SK-N-SH (cell line): Measurements from ENCODE around the gene MARCHF3. TPM values are rescaled to one million over a fixed set of nuclear protein-coding genes. Genes with fewer than 3 reads are reported as not detected.

Source experiments
- CTCF ChIA-PET: fragments of 300-600, 350-600 bp; formaldehyde crosslinking; extraction: SDS; loops from one replicate; lab custom pipeline; 2021; lab: Yijun Ruan, JAX
- POLR2A ChIA-PET: fragments of 350-600 bp; sonication (Branson Sonifier 250); formaldehyde crosslinking; extraction: SDS; loops from one replicate; lab custom pipeline; 2020; ENCODE audit warnings: antibody characterized with exemption, inconsistent platforms; lab: Yijun Ruan, JAX
- DNase-seq: peaks from one replicate; pipeline ENCODE4 v3.0.0; 2012
- H2AFZ ChIP-seq: fragments of 200-600 bp; sonication (generic); 2 replicates; pipeline ENCODE4 v1.8.1; 2016; ENCODE audit warnings: antibody characterized with exemption, mild to moderate bottlenecking, low read depth
- H3F3A ChIP-seq: fragments of 200-600 bp; sonication (generic); replicated peaks from 2 replicates; pipeline ENCODE3; 2016; ENCODE audit warnings: antibody characterized with exemption, mild to moderate bottlenecking; ENCODE audit not compliant: insufficient read depth
- H3K27ac ChIP-seq, 2 experiments: fragments of 200-500 bp in 1 of 2; fragments of 200-600 bp in 1 of 2; sonication (Bioruptor generic) in 1 of 2; sonication (generic), shearing (Covaris generic) in 1 of 2; 2 replicates each; pipeline versions ENCODE4 v1.5.1 to v1.6.1; 2014 to 2016; ENCODE audit warnings: low read depth in 2 of 2, inconsistent platforms in 1 of 2, low read length in 1 of 2, mild to moderate bottlenecking in 1 of 2, mixed read lengths in 1 of 2
- H3K27me3 ChIP-seq: fragments of 200-600 bp; sonication (generic), shearing (Covaris generic); 2 replicates; pipeline ENCODE4 v1.6.1; 2016; ENCODE audit warnings: mixed run types; ENCODE audit not compliant: insufficient read depth
- H3K36me3 ChIP-seq, 2 experiments: fragments of 200-500 bp in 1 of 2; fragments of 200-600 bp in 1 of 2; sonication (Bioruptor generic) in 1 of 2; sonication (generic) in 1 of 2; replicated peaks in 1 of 2; 2 replicates each; pipeline versions ENCODE3 to v1.5.1; 2014 to 2016; ENCODE audit warnings: low read length in 1 of 2, mild to moderate bottlenecking in 1 of 2; ENCODE audit not compliant: insufficient read depth in 2 of 2, control insufficient read depth in 1 of 2
- H3K4me1 ChIP-seq, 2 experiments: fragments of 200-500 bp in 1 of 2; fragments of 200-600 bp in 1 of 2; sonication (Bioruptor generic) in 1 of 2; sonication (generic), shearing (Covaris generic) in 1 of 2; 2 replicates each; pipeline versions ENCODE4 v1.5.1 to v1.6.1; 2014 to 2016; ENCODE audit warnings: low read depth in 1 of 2, low read length in 1 of 2, mixed run types in 1 of 2; ENCODE audit not compliant: insufficient read depth in 2 of 2, control insufficient read depth in 1 of 2
- H3K4me2 ChIP-seq: fragments of 200-600 bp; sonication (generic), shearing (Covaris generic); 2 replicates; pipeline ENCODE4 v1.6.1; 2017; ENCODE audit warnings: mixed run types
- H3K4me3 ChIP-seq, 2 experiments: fragments of 200-500 bp in 1 of 2; fragments of 200-600 bp in 1 of 2; sonication (Bioruptor generic) in 1 of 2; sonication (generic), shearing (Covaris generic) in 1 of 2; 2 replicates each; pipeline versions ENCODE4 v1.5.1 to v1.8.1; 2014 to 2016; ENCODE audit warnings: low read depth in 2 of 2, inconsistent platforms in 1 of 2, low read length in 1 of 2, mild to moderate bottlenecking in 1 of 2, mixed read lengths in 1 of 2, moderate library complexity in 1 of 2
- H3K79me2 ChIP-seq: fragments of 200-600 bp; sonication (generic); 2 replicates; pipeline ENCODE4 v1.8.1; 2017; ENCODE audit warnings: mild to moderate bottlenecking; ENCODE audit not compliant: insufficient read depth
- H3K9ac ChIP-seq: fragments of 200-600 bp; sonication (generic); 2 replicates; pipeline ENCODE4 v1.6.1; 2017; ENCODE audit warnings: mixed run types
- H3K9me2 ChIP-seq: fragments of 200-600 bp; sonication (generic); 2 replicates; pipeline ENCODE4 v1.6.1; 2017; ENCODE audit warnings: mixed run types
- H3K9me3 ChIP-seq: fragments of 200-600 bp; sonication (generic); 2 replicates; pipeline ENCODE4 v1.6.1; 2017; ENCODE audit warnings: mixed run types, mild to moderate bottlenecking, moderate library complexity
- H4K20me1 ChIP-seq: fragments of 200-600 bp; sonication (generic); 2 replicates; pipeline ENCODE4 v1.6.1; 2017; ENCODE audit warnings: mild to moderate bottlenecking, mixed run types; ENCODE audit not compliant: insufficient read depth
- CHD2 ChIP-seq: fragments of 150-350 bp; IDR thresholded peaks from 2 replicates; pipeline ENCODE4 v1.6.1; 2018; ENCODE audit warnings: low read length; ENCODE audit not compliant: partially characterized antibody
- CTCF ChIP-seq: fragments of 200-600 bp; sonication (generic); IDR thresholded peaks from 2 replicates; pipeline ENCODE4 v1.6.1; 2017; ENCODE audit warnings: antibody characterized with exemption, mild to moderate bottlenecking, moderate library complexity
- ELF1 ChIP-seq: IDR thresholded peaks from 2 replicates; pipeline ENCODE4 v1.4.0; 2012
- EP300 ChIP-seq, 2 experiments: IDR thresholded peaks; 2 replicates each; pipeline versions ENCODE4 v1.4.0 to v1.6.1; 2012; ENCODE audit warnings: borderline replicate concordance in 1 of 2, low read depth in 1 of 2, low read length in 1 of 2
- EZH2phosphoT487 ChIP-seq: fragments of 200-600 bp; sonication (generic); IDR thresholded peaks from 2 replicates; pipeline ENCODE4 v1.6.1; 2017; ENCODE audit warnings: low read depth, mixed run types, mild to moderate bottlenecking, antibody characterized with exemption, moderate library complexity, borderline replicate concordance
- FOXJ3 ChIP-seq: sonication (generic); formaldehyde crosslinking; IDR thresholded peaks from 2 replicates; pipeline ENCODE4 v1.5.1; 2020; ENCODE audit warnings: mild to moderate bottlenecking, missing genetic modification reagents
- JUND ChIP-seq: IDR thresholded peaks from 2 replicates; pipeline ENCODE4 v1.4.0; 2012
- MAX ChIP-seq: IDR thresholded peaks from 2 replicates; pipeline ENCODE4 v1.4.0; 2012; ENCODE audit warnings: low read depth
- MXI1 ChIP-seq: IDR thresholded peaks from 2 replicates; pipeline ENCODE4 v1.6.1; 2012; ENCODE audit warnings: mild to moderate bottlenecking, low read depth, low read length, improper control_type of control experiment
- NRF1 ChIP-seq: IDR thresholded peaks from 2 replicates; pipeline ENCODE4 v1.6.1; 2012; ENCODE audit warnings: low read depth, mild to moderate bottlenecking, low read length
- PBX3 ChIP-seq: IDR thresholded peaks from 2 replicates; pipeline ENCODE4; 2012
- RAD21 ChIP-seq: IDR thresholded peaks from 2 replicates; pipeline ENCODE4 v1.6.1; 2012; ENCODE audit warnings: mild to moderate bottlenecking, low read length
- RCOR1 ChIP-seq: fragments of 150-350 bp; IDR thresholded peaks from 2 replicates; pipeline ENCODE4 v1.6.1; 2017; ENCODE audit warnings: antibody characterized with exemption, low read length
- REST ChIP-seq: IDR thresholded peaks from 2 replicates; pipeline ENCODE4 v1.6.1; 2012; ENCODE audit warnings: mild to moderate bottlenecking, low read depth, low read length, moderate library complexity
- RFX5 ChIP-seq: IDR thresholded peaks from 2 replicates; pipeline ENCODE4 v1.6.1; 2012; ENCODE audit warnings: mild to moderate bottlenecking, improper control_type of control experiment, low read length
- RXRA ChIP-seq: IDR thresholded peaks from 2 replicates; pipeline ENCODE4 v1.4.0; 2012; ENCODE audit warnings: low read depth, mild to moderate bottlenecking, borderline replicate concordance
- SMC3 ChIP-seq: IDR thresholded peaks from 2 replicates; pipeline ENCODE4 v1.6.1; 2012; ENCODE audit warnings: low read depth, low read length, improper control_type of control experiment
- TCF12 ChIP-seq: IDR thresholded peaks from 2 replicates; pipeline ENCODE4 v1.4.0; 2012
- USF2 ChIP-seq: fragments of 150-350 bp; IDR thresholded peaks from 2 replicates; pipeline ENCODE4 v1.6.1; 2017; ENCODE audit warnings: antibody characterized with exemption, low read length, low read depth, borderline replicate concordance
- YY1 ChIP-seq: IDR thresholded peaks from 2 replicates; pipeline ENCODE4 v1.4.0; 2012; ENCODE audit warnings: low read depth, mild to moderate bottlenecking
- WGBS: methylation state at CpG from one replicate; pipeline ENCODE4 v1.1.6; 2017; ENCODE audit warnings: low lambda C conversion rate; 5-methylcytosine and 5-hydroxymethylcytosine counted together
- polyA plus RNA-seq, 3 experiments: library from polyadenylated mRNA; depleted of rRNA; stranded (reverse); fragments of >200 nt; gene quantifications; 2 replicates each; pipeline ENCODE4 v1.2.3, GENCODE V29; 2012

MARCHF3 gene
- polyA plus RNA-seq, 1 of the 3 experiments (the other 2 are of a cell fraction) = 21.5 TPM

- Histone ChIP-seq H3K79me2 (no peaks in the 10 kb centered on the region), H4K20me1 (no peaks in the 10 kb centered on the region), H3F3A (no peaks in the 10 kb centered on the region), H3K27ac (no peak overlapping the region), H3K36me3 (no peaks in the 10 kb centered on the region), H3K4me2 (no peak overlapping the region), H3K9ac (no peak overlapping the region), H3K4me1 (no peaks in the 10 kb centered on the region; a peak in 1 of 4 replicates), H3K27me3 (no peaks in the 10 kb centered on the region), H3K9me2 (no peaks in the 10 kb centered on the region), H3K4me3 (no peak overlapping the region), H2AFZ (no peak overlapping the region), H3K9me3 (no peaks in the 10 kb centered on the region)
- no peak for TF ChIP-seq MXI1
- TF ChIP-seq TCF12 = no peak
- TF ChIP-seq EZH2phosphoT487 = no peak
- no peak for TF ChIP-seq CTCF
- TF ChIP-seq ELF1 = no peak
- TF ChIP-seq EP300 (IDR thresholded peaks at IDR 0.05; ENCODE audit: borderline replicate concordance in 1 of 2, low read depth in 1 of 2, low read length in 1 of 2) = no peak
- no peak for TF ChIP-seq CHD2
- TF ChIP-seq PBX3 = no peak
- no peak for TF ChIP-seq FOXJ3
- TF ChIP-seq REST = no peak
- TF ChIP-seq RCOR1 = no peak
- no peak for TF ChIP-seq MAX
- no peak for TF ChIP-seq NRF1
- no peak for TF ChIP-seq JUND
- TF ChIP-seq RFX5 = no peak
- TF ChIP-seq YY1 = no peak
- no peak for TF ChIP-seq RXRA
- TF ChIP-seq SMC3 = no peak
- no peak for TF ChIP-seq RAD21
- no peak for TF ChIP-seq USF2
- no CpG with 5 or more reads among the region's 1 CpG for WGBS
- POLR2A ChIA-PET = no interaction called here
- CTCF ChIA-PET = no interaction called here
- DNase-seq = no peak
Observed at GRCh38 chr5:126927429-126927828, 102.9 kb downstream of the MARCHF3 start.
